WTC11 (cell line): ENCODE measurements around the gene ABITRAM.

Experiments
- CREM ChIP-seq: sonication (generic); formaldehyde crosslinking; IDR thresholded peaks from 2 replicates; pipeline ENCODE4 v1.8.1; 2022; ENCODE audit warnings: mild to moderate bottlenecking, missing genetic modification reagents, moderate library complexity
- IRF2 ChIP-seq: sonication (generic); formaldehyde crosslinking; IDR thresholded peaks from 2 replicates; pipeline ENCODE4 v1.8.0; 2022; ENCODE audit warnings: low read depth, missing genetic modification reagents, borderline replicate concordance
- TF ChIP-seq, protein P1 (sequence below): sonication (generic); formaldehyde crosslinking; IDR thresholded peaks from 2 replicates; pipeline ENCODE4 v1.8.1; 2023; ENCODE audit warnings: mild to moderate bottlenecking, missing genetic modification reagents
- TF ChIP-seq, protein P2 (sequence below): fragments of 200-600 bp; IDR thresholded peaks from 2 replicates; pipeline ENCODE4 v1.8.0; 2022; ENCODE audit warnings: antibody characterized with exemption

DNA sequence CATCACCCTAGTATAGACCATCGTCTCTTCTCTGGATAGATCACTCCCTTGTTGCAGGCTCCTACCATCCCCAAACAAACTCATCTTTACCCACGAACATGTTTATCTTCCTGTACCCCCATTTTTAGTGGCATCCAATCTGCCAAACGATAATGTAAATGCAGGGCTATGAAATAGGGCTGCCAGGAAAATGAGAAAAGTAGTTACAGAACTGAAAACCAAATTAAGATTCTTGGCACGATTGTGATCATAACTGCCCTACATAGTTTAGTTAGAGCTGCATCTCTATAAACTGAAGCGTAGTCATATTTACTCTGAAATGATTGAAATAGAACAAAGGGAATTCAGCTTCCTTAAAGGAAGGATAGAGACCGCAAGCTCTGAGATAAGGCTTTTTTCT lies 26.1 kb downstream of the ABITRAM start:
- TF ChIP-seq, protein P1, sequence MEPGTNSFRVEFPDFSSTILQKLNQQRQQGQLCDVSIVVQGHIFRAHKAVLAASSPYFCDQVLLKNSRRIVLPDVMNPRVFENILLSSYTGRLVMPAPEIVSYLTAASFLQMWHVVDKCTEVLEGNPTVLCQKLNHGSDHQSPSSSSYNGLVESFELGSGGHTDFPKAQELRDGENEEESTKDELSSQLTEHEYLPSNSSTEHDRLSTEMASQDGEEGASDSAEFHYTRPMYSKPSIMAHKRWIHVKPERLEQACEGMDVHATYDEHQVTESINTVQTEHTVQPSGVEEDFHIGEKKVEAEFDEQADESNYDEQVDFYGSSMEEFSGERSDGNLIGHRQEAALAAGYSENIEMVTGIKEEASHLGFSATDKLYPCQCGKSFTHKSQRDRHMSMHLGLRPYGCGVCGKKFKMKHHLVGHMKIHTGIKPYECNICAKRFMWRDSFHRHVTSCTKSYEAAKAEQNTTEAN = no peak
- TF ChIP-seq, protein P2, sequence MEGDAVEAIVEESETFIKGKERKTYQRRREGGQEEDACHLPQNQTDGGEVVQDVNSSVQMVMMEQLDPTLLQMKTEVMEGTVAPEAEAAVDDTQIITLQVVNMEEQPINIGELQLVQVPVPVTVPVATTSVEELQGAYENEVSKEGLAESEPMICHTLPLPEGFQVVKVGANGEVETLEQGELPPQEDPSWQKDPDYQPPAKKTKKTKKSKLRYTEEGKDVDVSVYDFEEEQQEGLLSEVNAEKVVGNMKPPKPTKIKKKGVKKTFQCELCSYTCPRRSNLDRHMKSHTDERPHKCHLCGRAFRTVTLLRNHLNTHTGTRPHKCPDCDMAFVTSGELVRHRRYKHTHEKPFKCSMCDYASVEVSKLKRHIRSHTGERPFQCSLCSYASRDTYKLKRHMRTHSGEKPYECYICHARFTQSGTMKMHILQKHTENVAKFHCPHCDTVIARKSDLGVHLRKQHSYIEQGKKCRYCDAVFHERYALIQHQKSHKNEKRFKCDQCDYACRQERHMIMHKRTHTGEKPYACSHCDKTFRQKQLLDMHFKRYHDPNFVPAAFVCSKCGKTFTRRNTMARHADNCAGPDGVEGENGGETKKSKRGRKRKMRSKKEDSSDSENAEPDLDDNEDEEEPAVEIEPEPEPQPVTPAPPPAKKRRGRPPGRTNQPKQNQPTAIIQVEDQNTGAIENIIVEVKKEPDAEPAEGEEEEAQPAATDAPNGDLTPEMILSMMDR = no peak
- no peak for TF ChIP-seq CREM (CRISPR knock-in tag)
- TF ChIP-seq IRF2 (CRISPR knock-in tag) = no peak
